ENCODE measurements around the gene SLC35F1.

Gene SLC35F1

GRCh38 chr6:118212451-118213173 lies 305.5 kb downstream of the SLC35F1 start:
- no peak overlapping the region for H3K27ac ChIP-seq
- no peak for DNase-seq (ENCODE audit: low spot score)
- CTCF ChIA-PET, result interaction anchor here (0.7 kb wide), 1 partner anchor 11 kb away, joined by 4 read pairs; no protein-coding TSS in a partner anchor
- TF ChIP-seq CTCF (conservative IDR thresholded peaks at IDR 0.05; ENCODE audit: low read depth), result no peak
- POLR2A ChIA-PET (ENCODE audit: low non-redundant PET), result no interaction called here

- H3K27ac ChIP-seq, result no peak overlapping the region
- POLR2A ChIA-PET (ENCODE audit: low non-redundant PET), result no interaction called here
- no peak for DNase-seq (ENCODE audit: low spot score)
- TF ChIP-seq CTCF (conservative IDR thresholded peaks at IDR 0.05; ENCODE audit: low read depth), result no peak
- CTCF ChIA-PET, result no interaction called here
Observed at GRCh38 chr6:118215269-118215668, 308.2 kb downstream of the SLC35F1 start.

GRCh38 chr6:118216751-118217150 lies 309.7 kb downstream of the SLC35F1 start:
- CTCF ChIA-PET, result interaction anchor here (0.6 kb wide), 1 partner anchor 31 kb away, joined by 3 read pairs; no protein-coding TSS in a partner anchor

GRCh38 chr6:118218156-118218555 lies 311.1 kb downstream of the SLC35F1 start:
- ChIA-PET POLR2A (ENCODE audit: low non-redundant PET) (no interaction called here), CTCF (interaction anchor here (0.7 kb wide), 1 partner anchor 362 kb away, joined by 3 read pairs; no protein-coding TSS in a partner anchor)
- DNase-seq (ENCODE audit: low spot score), result no peak
- no peak overlapping the region for H3K27ac ChIP-seq
- TF ChIP-seq CTCF (conservative IDR thresholded peaks at IDR 0.05; ENCODE audit: low read depth), result no peak

More at GRCh38 chr6:118216751-118217150, 309.7 kb downstream of the SLC35F1 start:
- POLR2A ChIA-PET (ENCODE audit: low non-redundant PET), result no interaction called here
- peak; percentile 8 for DNase-seq (ENCODE audit: low spot score)
- no peak for TF ChIP-seq CTCF (conservative IDR thresholded peaks at IDR 0.05; ENCODE audit: low read depth)
- H3K27ac ChIP-seq, result no peak overlapping the region

GRCh38 chr6:118220429-118221128 lies 313.5 kb downstream of the SLC35F1 start:
- DNase-seq (ENCODE audit: low spot score), result no peak
- H3K27ac ChIP-seq, result no peak overlapping the region
- no peak for TF ChIP-seq CTCF (conservative IDR thresholded peaks at IDR 0.05; ENCODE audit: low read depth)
- ChIA-PET CTCF (no interaction called here), POLR2A (ENCODE audit: low non-redundant PET) (no interaction called here)

GRCh38 chr6:118223316-118223715 lies 316.3 kb downstream of the SLC35F1 start:
- no peak for DNase-seq (ENCODE audit: low spot score)
- ChIA-PET CTCF (interaction anchor here (0.7 kb wide), 1 partner anchor 72 kb away, joined by 3 read pairs; no protein-coding TSS in a partner anchor), POLR2A (ENCODE audit: low non-redundant PET) (no interaction called here)
- H3K27ac ChIP-seq, result no peak overlapping the region
- TF ChIP-seq CTCF (conservative IDR thresholded peaks at IDR 0.05; ENCODE audit: low read depth), result no peak
